Vein endothelial cell (primary cell): ENCODE results near the gene ZNF225. TPM values are rescaled to one million over a fixed set of nuclear protein-coding genes. Genes with fewer than 3 reads are reported as not detected.

ENCODE experiments used
- small RNA-seq: library from RNA; depleted of rRNA; stranded (forward); fragments of <200 nt; gene quantifications from one replicate; pipeline ENCODE3, GENCODE V24; 2012
- total RNA-seq: library from RNA; depleted of rRNA; stranded (reverse); fragments of >200 nt; gene quantifications from 2 replicates; pipeline ENCODE4 v1.2.3, GENCODE V29; 2012

ZNF225 gene
- 4.2 and 5.9 TPM in 2 replicates for total RNA-seq

GRCh38 chr19:44113138-44113783 lies at the start of gene ZNF225:
Gene ZNF225, plus strand, starts transcription at chr19:44113399. Its CDS starts 2,429 bp downstream, at chr19:44115828.

GRCh38 chr19:44071824-44072542 lies 41.2 kb upstream of the ZNF225 start, which contains the start of gene ZNF284:
Gene ZNF284, plus strand, starts transcription at chr19:44072159. Its CDS starts 4,231 bp downstream, at chr19:44076390.

GRCh38 chr19:44093931-44094765 lies 19.1 kb upstream of the ZNF225 start, which contains the start of gene ZNF224:
Gene ZNF224, plus strand, starts transcription at chr19:44094361. Its CDS starts 3,513 bp downstream, at chr19:44097874.

GRCh38 chr19:44141191-44142058 lies 28.2 kb downstream of the ZNF225 start, which contains the start of gene ZNF234:
Gene ZNF234, plus strand, starts transcription at chr19:44141554. Its CDS starts 3,079 bp downstream, at chr19:44144633.

GRCh38 chr19:44164673-44165512 lies 51.7 kb downstream of the ZNF225 start, which contains the start of gene ZNF226:
Gene ZNF226, plus strand, starts transcription at chr19:44165100. Its CDS starts 4,981 bp downstream, at chr19:44170081.

Small RNA genes lying within 50 kb of the gene (small RNA-seq; reads per million reads assigned to genes)
- gene RNU6-902P = not detected

Other genes with a start within 250 kb of the ZNF225 start
- gene ZNF404, start 229.4 kb upstream of the ZNF225 start, total RNA-seq = 0.10 and 0.98 TPM in 2 replicates
- 11.8 and 18.3 TPM in 2 replicates for gene ZNF45, start 178.1 kb upstream of the ZNF225 start, total RNA-seq
- 5.9 and 6.0 TPM in 2 replicates for gene ZNF221, start 162.2 kb upstream of the ZNF225 start, total RNA-seq
- gene ZNF155, start 129.2 kb upstream of the ZNF225 start, total RNA-seq = 6.9 and 8.1 TPM in 2 replicates
- gene ZNF230, start 110.4 kb upstream of the ZNF225 start, total RNA-seq = 3.0 and 5.2 TPM in 2 replicates
- gene ZNF222, start 88.0 kb upstream of the ZNF225 start, total RNA-seq = 4.3 and 5.9 TPM in 2 replicates
- gene ZNF223, start 61.4 kb upstream of the ZNF225 start, total RNA-seq = 5.2 and 5.8 TPM in 2 replicates
- 3.3 and 3.4 TPM in 2 replicates for gene ZNF284, start 41.2 kb upstream of the ZNF225 start, total RNA-seq
- 18.9 and 29.3 TPM in 2 replicates for gene ZNF224, start 19.0 kb upstream of the ZNF225 start, total RNA-seq
- gene ZNF234, start 28.2 kb downstream of the ZNF225 start, total RNA-seq = 9.7 and 10.5 TPM in 2 replicates
- 10.8 and 15.0 TPM in 2 replicates for gene ZNF226, start 51.7 kb downstream of the ZNF225 start, total RNA-seq
- gene ZNF227, start 99.1 kb downstream of the ZNF225 start, total RNA-seq = 15.4 and 18.6 TPM in 2 replicates
- gene ZNF233, start 146.5 kb downstream of the ZNF225 start, total RNA-seq = 0.65 and 0.76 TPM in 2 replicates
- 4.6 and 6.3 TPM in 2 replicates for gene ZNF235, start 191.6 kb downstream of the ZNF225 start, total RNA-seq
- gene ZNF112, start 243.3 kb downstream of the ZNF225 start, total RNA-seq = 6.2 and 8.2 TPM in 2 replicates